DOHH2 (cell line): ENCODE data around the gene SPOCK3.

Experiments used
- CTCF ChIP-seq: fragments of 200-600 bp; sonication (generic); IDR thresholded peaks from one replicate; pipeline ENCODE4 v1.5.1; 2014; ENCODE audit warnings: antibody characterized with exemption, mild to moderate bottlenecking, low read depth, low read length; ENCODE audit not compliant: poor library complexity, severe bottlenecking
- EZH2phosphoT487 ChIP-seq: fragments of 200-600 bp; sonication (generic); IDR thresholded peaks from 2 replicates; pipeline ENCODE4 v1.6.1; 2017; ENCODE audit warnings: borderline replicate concordance, mild to moderate bottlenecking, antibody characterized with exemption, low read length, moderate library complexity, mixed read lengths

GRCh38 chr4:167101035-167101434, 133.3 kb downstream of the SPOCK3 start:
- no peak for TF ChIP-seq CTCF
- TF ChIP-seq EZH2phosphoT487, result no peak
